Central memory CD4-positive, alpha-beta T cell (primary cell): Measurements from ENCODE around the gene ESCO1.

Experiments
- DNase-seq: peaks from one replicate; pipeline ENCODE4 v3.0.0; 2022

The ESCO1 gene

DNA sequence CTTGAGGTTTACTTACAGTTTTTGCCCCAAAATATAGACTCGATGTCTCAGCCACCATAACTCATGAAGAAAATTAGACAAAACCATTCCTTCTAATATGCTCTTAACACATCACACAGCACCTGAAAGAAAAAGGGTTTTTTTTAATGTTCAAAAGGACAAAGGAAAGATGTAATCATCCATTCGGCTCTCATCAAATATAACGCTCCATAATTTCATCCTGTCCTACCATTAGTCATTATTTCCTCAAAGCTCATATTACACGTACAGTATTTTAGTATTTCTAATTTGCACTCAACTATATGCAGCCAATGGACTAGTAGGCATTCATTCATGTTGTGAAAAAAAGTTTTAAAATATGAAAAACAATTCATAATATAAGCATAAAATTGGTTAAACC, 24.8 kb downstream of the ESCO1 start:
- no peak for DNase-seq

DNA sequence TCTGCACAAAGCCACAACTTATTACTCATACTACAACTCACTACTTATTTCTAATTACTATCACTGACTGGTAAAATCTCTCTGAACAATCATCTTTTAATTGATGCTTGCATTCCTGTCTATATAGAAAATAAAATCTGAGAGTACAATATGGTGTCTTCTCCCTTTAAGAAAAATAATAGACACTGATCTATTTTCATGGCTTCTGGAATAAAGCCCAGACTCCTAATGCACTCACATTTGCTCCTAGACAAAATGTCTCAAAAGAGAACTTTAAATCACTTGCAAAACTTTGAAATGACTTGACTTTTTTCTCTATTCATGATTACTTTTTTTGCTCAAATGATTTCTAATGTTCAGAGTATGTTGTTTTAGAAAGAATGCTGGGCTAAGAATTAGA, 28.7 kb downstream of the ESCO1 start:
- DNase-seq, result no peak

DNA sequence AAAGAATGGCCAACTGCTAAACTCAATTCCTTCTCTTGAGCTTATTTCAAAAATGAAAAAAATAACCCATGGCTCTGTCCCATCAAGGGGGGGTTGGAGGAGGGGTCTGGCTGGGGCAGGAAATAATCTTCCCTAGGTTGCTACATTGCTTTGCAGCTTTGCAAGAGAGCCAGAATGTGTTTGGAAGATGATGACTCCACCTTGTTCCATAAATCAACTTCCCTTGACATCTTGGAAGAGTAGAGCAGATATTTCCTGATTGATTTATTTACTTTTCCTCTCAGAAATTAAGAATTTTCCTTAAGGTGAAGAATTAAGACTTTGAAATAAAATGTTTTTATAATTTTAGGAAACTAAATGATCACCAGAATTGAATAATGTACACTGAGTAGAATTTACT, 41.3 kb downstream of the ESCO1 start:
- no peak for DNase-seq

- DNase-seq, result no peak
These were observed 42.8 kb downstream of the ESCO1 start for GRCh38 chr18:21557607-21558253.

- DNase-seq, result no peak
These were observed 50.0 kb downstream of the ESCO1 start for GRCh38 chr18:21550510-21550970.

GRCh38 chr18:21548647-21549046, 51.9 kb downstream of the ESCO1 start:
- no peak for DNase-seq

DNA sequence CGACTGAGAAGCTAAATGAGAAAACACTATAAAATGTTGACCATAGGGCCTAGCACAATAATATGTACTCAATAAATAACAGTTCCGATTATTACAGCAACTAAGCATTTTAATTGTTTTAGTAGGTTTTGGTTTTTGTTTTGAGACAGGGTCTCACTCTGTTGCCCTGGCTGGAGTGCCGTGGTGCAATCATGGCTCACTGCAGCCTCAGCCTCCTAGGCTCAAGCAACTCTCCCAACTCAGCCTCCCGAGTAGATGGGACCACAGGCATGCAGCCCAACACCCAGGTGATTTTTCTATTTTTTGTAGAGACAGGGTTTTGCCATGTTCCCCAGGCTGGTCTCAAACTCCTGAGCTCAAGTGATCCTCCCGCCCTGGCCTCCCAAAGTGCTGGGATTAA, 54.1 kb downstream of the ESCO1 start:
- no peak for DNase-seq

- DNase-seq, result no peak
These were observed 62.3 kb downstream of the ESCO1 start for GRCh38 chr18:21538230-21538629.

- no peak for DNase-seq
These were observed 66.2 kb downstream of the ESCO1 start for GRCh38 chr18:21534327-21534726.

DNA sequence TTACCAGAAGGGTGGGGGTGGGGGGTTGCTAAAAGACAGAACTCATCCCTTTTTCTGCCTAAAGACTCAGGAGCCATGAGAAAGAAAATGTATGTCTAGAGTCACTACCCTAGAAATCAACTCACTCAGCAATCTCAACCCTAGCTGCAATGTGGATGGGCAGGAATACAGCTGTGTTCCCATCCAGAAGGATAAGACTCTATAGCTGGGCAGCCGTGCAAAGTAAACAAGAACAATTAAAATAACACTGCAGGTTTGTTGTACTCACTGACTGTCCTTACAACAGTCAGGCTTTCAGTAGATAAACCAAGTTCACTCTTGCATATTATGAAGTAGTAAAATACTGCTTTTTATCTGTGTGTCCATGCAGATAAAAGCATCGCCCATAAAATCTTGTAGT, 74.0 kb downstream of the ESCO1 start:
- no peak for DNase-seq

- DNase-seq, result no peak
These were observed 74.6 kb downstream of the ESCO1 start for GRCh38 chr18:21525916-21526315.

- DNase-seq, result no peak
These were observed 78.0 kb downstream of the ESCO1 start for GRCh38 chr18:21522530-21522929.

- DNase-seq, result no peak
These were observed 86.8 kb downstream of the ESCO1 start for GRCh38 chr18:21513741-21514140.

GRCh38 chr18:21513292-21513691, 87.2 kb downstream of the ESCO1 start:
- no peak for DNase-seq

GRCh38 chr18:21509062-21509461, 91.4 kb downstream of the ESCO1 start:
- no peak for DNase-seq

- no peak for DNase-seq
These were observed 92.4 kb downstream of the ESCO1 start for GRCh38 chr18:21507913-21508701.

- no peak for DNase-seq
These were observed 97.8 kb downstream of the ESCO1 start for GRCh38 chr18:21502661-21503060.

- DNase-seq, result no peak
These were observed 100.5 kb downstream of the ESCO1 start for GRCh38 chr18:21499997-21500396.

DNA sequence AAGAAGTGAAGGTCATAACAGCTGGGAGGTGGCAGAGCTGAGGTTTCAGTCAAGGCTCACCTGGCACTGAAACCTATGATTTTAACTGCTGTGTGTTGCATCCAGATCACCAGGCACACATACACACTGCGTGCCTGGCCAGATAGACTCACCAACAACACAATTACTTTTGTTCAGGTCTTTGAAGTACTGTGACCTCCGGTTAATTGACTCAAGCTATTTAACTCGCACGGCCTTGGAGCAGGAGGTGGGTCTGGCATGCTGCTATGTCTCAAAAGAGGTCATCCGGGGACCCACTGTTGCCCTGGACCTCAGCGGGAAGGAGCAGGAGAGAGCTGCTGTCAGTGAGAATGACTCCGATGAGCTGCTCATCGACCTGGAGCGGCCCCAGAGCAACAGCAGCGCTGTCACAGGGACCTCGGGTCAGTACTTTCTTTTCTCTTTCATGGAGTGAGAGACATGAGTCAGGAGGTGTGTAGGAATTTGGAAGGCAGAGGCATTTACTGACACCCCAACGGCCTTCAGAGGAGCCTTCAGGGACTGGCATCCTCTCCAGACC, 104.1 kb downstream of the ESCO1 start:
- DNase-seq, result no peak

DNA sequence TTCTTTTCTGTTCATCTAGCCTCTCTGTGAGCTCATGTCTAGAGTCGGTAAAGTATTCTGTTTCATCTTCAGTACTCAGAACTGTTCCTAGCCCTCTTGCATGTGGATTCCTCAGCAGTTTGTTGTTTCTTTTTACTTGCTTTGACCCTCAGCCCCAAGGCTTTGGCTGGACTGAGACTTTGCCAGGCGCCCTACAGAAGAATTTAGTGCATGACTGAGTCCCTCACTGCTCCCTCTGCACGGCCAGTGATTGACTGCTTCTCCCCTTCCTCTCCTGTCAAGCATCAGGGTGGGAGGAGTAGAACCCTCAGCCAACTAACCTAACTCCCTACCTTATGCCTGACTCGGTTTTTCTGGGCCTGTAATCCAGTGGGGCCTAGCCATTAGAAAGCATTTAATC, 109.8 kb downstream of the ESCO1 start:
- DNase-seq, result no peak

DNA sequence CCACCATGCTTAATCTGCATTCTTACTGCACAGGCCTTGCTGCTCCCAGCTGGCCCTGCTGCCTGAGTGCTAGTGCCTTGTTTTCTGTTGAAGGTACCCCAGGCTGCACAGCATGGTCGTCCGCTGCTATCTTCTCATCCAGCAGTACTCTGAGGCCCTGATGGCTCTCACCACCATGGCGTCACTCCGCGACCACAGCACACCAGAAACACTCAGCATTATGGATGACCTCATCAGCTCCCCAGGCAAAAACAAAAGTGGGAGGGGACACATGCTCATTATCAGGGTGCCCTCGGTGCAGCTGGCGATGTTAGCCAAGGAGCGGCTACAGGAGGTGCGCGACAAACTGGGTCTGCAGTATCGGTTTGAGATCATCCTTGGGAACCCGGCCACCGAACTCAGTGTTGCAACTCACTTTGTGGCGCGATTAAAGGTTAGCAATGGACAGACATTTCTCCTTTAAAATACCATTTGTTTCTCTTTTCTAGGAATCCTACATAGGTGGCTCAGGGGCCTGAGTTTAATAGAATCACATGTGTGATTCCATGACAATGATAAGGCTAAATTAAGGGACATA, 110.5 kb downstream of the ESCO1 start:
- DNase-seq, result no peak

DNA sequence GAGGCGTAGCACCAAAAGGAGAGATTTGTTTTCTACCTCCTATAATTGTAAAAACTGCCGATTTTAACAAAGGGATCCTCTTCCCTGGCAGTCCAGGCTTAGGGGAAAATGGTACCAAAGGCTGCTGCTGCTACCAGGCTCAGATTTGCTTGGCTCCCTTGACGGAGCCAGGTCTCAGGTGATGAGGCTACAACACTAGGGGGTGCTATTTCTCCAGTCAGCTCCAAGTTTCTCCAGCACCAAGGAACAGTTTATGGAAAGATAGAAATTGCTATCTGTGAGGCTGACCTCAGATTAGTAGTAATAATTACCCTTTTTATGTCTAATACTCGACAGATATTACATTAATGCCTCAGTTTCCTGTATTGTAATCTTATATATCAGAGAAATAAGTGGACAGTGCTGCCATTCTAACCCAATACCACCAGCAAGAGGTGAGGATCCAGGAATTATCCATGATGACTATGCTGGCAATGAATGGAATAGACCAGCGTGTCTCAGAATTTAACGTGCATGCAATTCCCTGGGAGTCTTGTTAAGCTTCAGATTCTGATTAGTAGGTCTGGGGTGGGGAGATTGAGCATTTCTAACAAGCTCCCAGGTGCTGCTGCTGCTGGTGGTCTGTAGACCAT, 111.3 kb downstream of the ESCO1 start:
- DNase-seq, result no peak

- DNase-seq, result no peak
These were observed 113.5 kb downstream of the ESCO1 start for GRCh38 chr18:21486905-21487437.
